ENCODE results near the gene ARHGEF11.

ARHGEF11 gene

GRCh38 chr1:157050836-157051235 lies 5.3 kb upstream of the ARHGEF11 start:
- no peak for DNase-seq (ENCODE audit: low spot score)

GRCh38 chr1:157047062-157047410 lies 1.5 kb upstream of the ARHGEF11 start:
- no peak for DNase-seq (ENCODE audit: low spot score)

GRCh38 chr1:157044326-157044725 lies 1.2 kb downstream of the ARHGEF11 start:
- DNase-seq (ENCODE audit: low spot score): no peak

GRCh38 chr1:157043685-157044084 lies 1.9 kb downstream of the ARHGEF11 start:
- DNase-seq (ENCODE audit: low spot score): no peak

GRCh38 chr1:157042846-157043245 lies 2.7 kb downstream of the ARHGEF11 start:
- DNase-seq (ENCODE audit: low spot score): no peak

- no peak for DNase-seq (ENCODE audit: low spot score)
These were observed 4.7 kb downstream of the ARHGEF11 start for GRCh38 chr1:157040802-157041201.

GRCh38 chr1:157035121-157035520 lies 10.4 kb downstream of the ARHGEF11 start:
- DNase-seq (ENCODE audit: low spot score): no peak

- no peak for DNase-seq (ENCODE audit: low spot score)
These were observed 11.3 kb downstream of the ARHGEF11 start for GRCh38 chr1:157034137-157034800.

GRCh38 chr1:157033357-157033876 lies 12.1 kb downstream of the ARHGEF11 start:
- no peak for DNase-seq (ENCODE audit: low spot score)

- no peak for DNase-seq (ENCODE audit: low spot score)
These were observed 13.2 kb downstream of the ARHGEF11 start for GRCh38 chr1:157032303-157032702.

GRCh38 chr1:157030728-157031127 lies 14.8 kb downstream of the ARHGEF11 start:
- DNase-seq (ENCODE audit: low spot score): no peak

- no peak for DNase-seq (ENCODE audit: low spot score)
These were observed 16.9 kb downstream of the ARHGEF11 start for GRCh38 chr1:157028674-157029073.

- peak; percentile 81 for DNase-seq (ENCODE audit: low spot score)
These were observed 19.7 kb downstream of the ARHGEF11 start for GRCh38 chr1:157025856-157026255.

GRCh38 chr1:157025385-157025784 lies 20.2 kb downstream of the ARHGEF11 start:
- no peak for DNase-seq (ENCODE audit: low spot score)

- no peak for DNase-seq (ENCODE audit: low spot score)
These were observed 23.9 kb downstream of the ARHGEF11 start for GRCh38 chr1:157021688-157022087.

- no peak for DNase-seq (ENCODE audit: low spot score)
These were observed 26.1 kb downstream of the ARHGEF11 start for GRCh38 chr1:157019457-157019856.

- DNase-seq (ENCODE audit: low spot score): no peak
These were observed 33.7 kb downstream of the ARHGEF11 start for GRCh38 chr1:157011845-157012244.

- no peak for DNase-seq (ENCODE audit: low spot score)
These were observed 37.0 kb downstream of the ARHGEF11 start for GRCh38 chr1:157008502-157008901.

GRCh38 chr1:157007306-157007705 lies 38.2 kb downstream of the ARHGEF11 start:
- no peak for DNase-seq (ENCODE audit: low spot score)

- no peak for DNase-seq (ENCODE audit: low spot score)
These were observed 38.9 kb downstream of the ARHGEF11 start for GRCh38 chr1:157006676-157007075.

- no peak for DNase-seq (ENCODE audit: low spot score)
These were observed 39.6 kb downstream of the ARHGEF11 start for GRCh38 chr1:157005965-157006364.

- DNase-seq (ENCODE audit: low spot score): peak; percentile 30
These were observed 40.7 kb downstream of the ARHGEF11 start for GRCh38 chr1:157004806-157005205.

GRCh38 chr1:157004327-157004726 lies 41.2 kb downstream of the ARHGEF11 start:
- no peak for DNase-seq (ENCODE audit: low spot score)

GRCh38 chr1:157001304-157001703 lies 44.2 kb downstream of the ARHGEF11 start:
- no peak for DNase-seq (ENCODE audit: low spot score)
